ENCODE measurements around the gene RHOXF2B. TPM values are rescaled to one million over a fixed set of nuclear protein-coding genes. Genes with fewer than 3 reads are reported as not detected.
"Not testable (repeated sequence)": the region's sequence is repeated elsewhere in the genome, so short reads cannot be mapped to it uniquely, and the experiment has no call there.

Gene RHOXF2B
- polyA plus RNA-seq, 1 donor from 2014 or later, result not detected

DNA sequence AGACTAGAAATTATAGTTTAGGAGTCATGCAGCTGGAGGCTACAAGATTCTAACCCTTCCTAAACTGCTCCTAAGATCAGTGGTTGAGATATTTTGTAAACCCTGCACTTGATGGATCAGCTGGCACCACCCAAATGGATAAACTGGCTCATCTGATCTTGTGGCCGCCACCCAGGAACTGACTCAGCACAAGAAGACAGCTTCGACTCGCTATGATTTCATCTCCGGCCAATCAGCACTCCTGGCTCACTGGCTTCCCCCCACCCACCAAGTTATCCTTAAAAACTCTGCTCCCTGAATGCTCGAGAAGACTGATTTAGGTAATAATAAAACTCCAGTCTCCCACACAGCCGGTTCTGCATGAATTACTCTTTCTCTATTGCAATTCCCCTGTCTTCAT lies 34.8 kb downstream of the RHOXF2B start:
- H3K36me3 ChIP-seq (ENCODE audit: insufficient read depth, low read length); H3K4me2 ChIP-seq (ENCODE audit: low read length); H3K27ac ChIP-seq (ENCODE audit: low read length); H3K27me3 ChIP-seq (ENCODE audit: insufficient read depth, low read depth, low read length); H3K9ac ChIP-seq (ENCODE audit: low read length); H3K9me2 ChIP-seq (ENCODE audit: insufficient read depth, low read length); H3K79me2 ChIP-seq (replicated peaks; ENCODE audit: insufficient read depth, low read length); H3K9me3 ChIP-seq (ENCODE audit: low read length); H4K20me1 ChIP-seq (ENCODE audit: insufficient read depth); H3F3A ChIP-seq (ENCODE audit: insufficient read depth, low read length, poor library complexity, severe bottlenecking); H2AFZ ChIP-seq (ENCODE audit: low read depth, low read length); H3K4me3 ChIP-seq (ENCODE audit: low read length): not testable (repeated sequence)

DNA sequence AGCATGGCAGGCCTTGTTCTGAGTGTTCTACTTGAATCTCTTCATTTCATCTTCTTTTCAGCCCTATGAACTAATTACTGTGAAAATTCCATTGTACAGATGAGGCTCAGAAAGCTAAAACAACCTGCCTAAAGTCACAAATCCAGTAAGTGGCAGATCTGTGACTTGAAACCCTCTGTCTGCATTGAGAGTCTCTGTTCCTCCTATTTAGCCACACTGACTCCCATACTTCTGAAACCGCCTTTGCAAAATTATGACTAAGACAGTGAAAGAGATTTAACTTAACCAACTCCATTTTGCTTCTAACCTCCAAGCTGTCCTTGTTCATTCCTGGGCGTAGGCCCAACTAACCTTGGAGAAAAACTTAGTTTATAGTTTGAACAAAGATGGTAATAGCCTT lies 35.2 kb downstream of the RHOXF2B start:
- H3K9ac ChIP-seq (ENCODE audit: low read length); H3F3A ChIP-seq (ENCODE audit: insufficient read depth, low read length, poor library complexity, severe bottlenecking); H4K20me1 ChIP-seq (ENCODE audit: insufficient read depth); H3K79me2 ChIP-seq (replicated peaks; ENCODE audit: insufficient read depth, low read length); H3K36me3 ChIP-seq (ENCODE audit: insufficient read depth, low read length); H3K27me3 ChIP-seq (ENCODE audit: insufficient read depth, low read depth, low read length); H2AFZ ChIP-seq (ENCODE audit: low read depth, low read length); H3K27ac ChIP-seq (ENCODE audit: low read length); H3K9me2 ChIP-seq (ENCODE audit: insufficient read depth, low read length); H3K4me3 ChIP-seq (ENCODE audit: low read length); H3K4me2 ChIP-seq (ENCODE audit: low read length); H3K9me3 ChIP-seq (ENCODE audit: low read length): not testable (repeated sequence)

GRCh38 chrX:120040176-120040575 lies 37.3 kb downstream of the RHOXF2B start:
- H3K79me2 ChIP-seq (replicated peaks; ENCODE audit: insufficient read depth, low read length); H3F3A ChIP-seq (ENCODE audit: insufficient read depth, low read length, poor library complexity, severe bottlenecking); H2AFZ ChIP-seq (ENCODE audit: low read depth, low read length); H3K9ac ChIP-seq (ENCODE audit: low read length); H3K36me3 ChIP-seq (ENCODE audit: insufficient read depth, low read length); H3K4me2 ChIP-seq (ENCODE audit: low read length); H3K27ac ChIP-seq (ENCODE audit: low read length); H3K9me2 ChIP-seq (ENCODE audit: insufficient read depth, low read length); H4K20me1 ChIP-seq (ENCODE audit: insufficient read depth); H3K4me3 ChIP-seq (ENCODE audit: low read length); H3K9me3 ChIP-seq (ENCODE audit: low read length); H3K27me3 ChIP-seq (ENCODE audit: insufficient read depth, low read depth, low read length): not testable (repeated sequence)

- not testable (repeated sequence) for H3K27me3 ChIP-seq (ENCODE audit: insufficient read depth, low read depth, low read length); H3F3A ChIP-seq (ENCODE audit: insufficient read depth, low read length, poor library complexity, severe bottlenecking); H2AFZ ChIP-seq (ENCODE audit: low read depth, low read length); H3K4me3 ChIP-seq (ENCODE audit: low read length); H4K20me1 ChIP-seq (ENCODE audit: insufficient read depth); H3K9me3 ChIP-seq (ENCODE audit: low read length); H3K36me3 ChIP-seq (ENCODE audit: insufficient read depth, low read length); H3K9me2 ChIP-seq (ENCODE audit: insufficient read depth, low read length); H3K9ac ChIP-seq (ENCODE audit: low read length); H3K4me2 ChIP-seq (ENCODE audit: low read length); H3K79me2 ChIP-seq (replicated peaks; ENCODE audit: insufficient read depth, low read length); H3K27ac ChIP-seq (ENCODE audit: low read length)
Observed at GRCh38 chrX:120039087-120039733, 38.3 kb downstream of the RHOXF2B start.

- Histone ChIP-seq H3K9me2 (ENCODE audit: insufficient read depth, low read length) (no peaks in the 10 kb centered on the region), H3K79me2 (replicated peaks; ENCODE audit: insufficient read depth, low read length) (no peaks in the 10 kb centered on the region), H4K20me1 (ENCODE audit: insufficient read depth) (no peaks in the 10 kb centered on the region), H3K4me2 (ENCODE audit: low read length) (no peak overlapping the region), H3F3A (ENCODE audit: insufficient read depth, low read length, poor library complexity, severe bottlenecking) (no peaks in the 10 kb centered on the region), H2AFZ (ENCODE audit: low read depth, low read length) (no peak overlapping the region), H3K9me3 (ENCODE audit: low read length) (no peaks in the 10 kb centered on the region), H3K27me3 (ENCODE audit: insufficient read depth, low read depth, low read length) (no peaks in the 10 kb centered on the region), H3K36me3 (ENCODE audit: insufficient read depth, low read length) (no peaks in the 10 kb centered on the region), H3K9ac (ENCODE audit: low read length) (no peak overlapping the region), H3K27ac (ENCODE audit: low read length) (no peak overlapping the region), H3K4me3 (ENCODE audit: low read length) (no peak overlapping the region)
- TF ChIP-seq REST (IDR thresholded peaks at IDR 0.05; ENCODE audit: borderline replicate concordance) (no peak), RAD21 (conservative IDR thresholded peaks at IDR 0.05) (no peak), EZH2 (IDR thresholded peaks at IDR 0.05; ENCODE audit: borderline replicate concordance, insufficient read depth, low read length, poor library complexity, severe bottlenecking) (no peak)
Observed at GRCh38 chrX:120036704-120037103, 40.8 kb downstream of the RHOXF2B start.

GRCh38 chrX:120035522-120036309 lies 41.8 kb downstream of the RHOXF2B start:
- not testable (repeated sequence) for H3K9ac ChIP-seq (ENCODE audit: low read length); H3K9me3 ChIP-seq (ENCODE audit: low read length); H4K20me1 ChIP-seq (ENCODE audit: insufficient read depth); H2AFZ ChIP-seq (ENCODE audit: low read depth, low read length); H3K4me2 ChIP-seq (ENCODE audit: low read length); H3K9me2 ChIP-seq (ENCODE audit: insufficient read depth, low read length); H3K79me2 ChIP-seq (replicated peaks; ENCODE audit: insufficient read depth, low read length); H3K36me3 ChIP-seq (ENCODE audit: insufficient read depth, low read length); H3K27me3 ChIP-seq (ENCODE audit: insufficient read depth, low read depth, low read length); H3F3A ChIP-seq (ENCODE audit: insufficient read depth, low read length, poor library complexity, severe bottlenecking); H3K27ac ChIP-seq (ENCODE audit: low read length); H3K4me3 ChIP-seq (ENCODE audit: low read length)

Measured in neural cell (in vitro differentiated cells).